IMR-90 (cell line): Measurements from ENCODE around the gene PPRC1. TPM values are rescaled to one million over a fixed set of nuclear protein-coding genes. Genes with fewer than 3 reads are reported as not detected.
A peak's percentile ranks its signal among the peaks of the same experiment; 100 is the strongest.

Experiments used
- ATAC-seq: fragments of 200-7000 bp; cut with Tn5 transposase; 2 replicates; pipeline ENCODE4 v1.9.1; 2020; ENCODE audit warnings: low read depth, mild to moderate bottlenecking, moderate library complexity
- BruUV-seq: library from RNA; stranded (reverse); fragments of 400-500 nt; replicated peaks from 2 replicates; lab custom pipeline; 2021; lab: Mats Ljungman, UMichigan
- CTCF ChIA-PET: fragments of 300-600 bp; formaldehyde crosslinking; extraction: SDS; loops from one replicate; lab custom pipeline; 2021; ENCODE audit warnings: antibody characterized with exemption; lab: Yijun Ruan, JAX
- POLR2A ChIA-PET: fragments of 300-600 bp; sonication (Branson Sonifier 250); formaldehyde crosslinking; loops from one replicate; lab custom pipeline; 2022; ENCODE audit warnings: antibody characterized with exemption; ENCODE audit not compliant: unreplicated experiment; lab: Charles Lee
- DNase-seq: peaks from one replicate; pipeline ENCODE4 v3.0.0; 2013
- H2AFZ ChIP-seq: replicated peaks from 2 replicates; pipeline ENCODE3; 2013; ENCODE audit warnings: low read length, mild to moderate bottlenecking; ENCODE audit not compliant: poor library complexity
- H2AK5ac ChIP-seq: 2 replicates; pipeline ENCODE4 v1.6.1; 2013; ENCODE audit warnings: low read depth, low read length, inconsistent platforms
- H2AK9ac ChIP-seq: replicated peaks from 2 replicates; pipeline ENCODE3; 2013; ENCODE audit warnings: mild to moderate bottlenecking, low read depth, low read length, moderate library complexity; ENCODE audit not compliant: poor library complexity
- H2BK120ac ChIP-seq: 2 replicates; pipeline ENCODE4 v1.6.1; 2013; ENCODE audit warnings: low read depth, low read length, inconsistent platforms
- H2BK15ac ChIP-seq: 3 replicates; pipeline ENCODE4 v1.6.1; 2013; ENCODE audit warnings: low read depth, low read length, inconsistent platforms
- H2BK20ac ChIP-seq: 2 replicates; pipeline ENCODE4 v1.6.1; 2013; ENCODE audit warnings: low read depth, mild to moderate bottlenecking, inconsistent platforms, low read length, moderate library complexity
- H2BK5ac ChIP-seq: 2 replicates; pipeline ENCODE4 v1.6.1; 2013; ENCODE audit warnings: mild to moderate bottlenecking, low read depth, low read length, inconsistent platforms; ENCODE audit not compliant: poor library complexity, severe bottlenecking
- H3K14ac ChIP-seq: replicated peaks from 2 replicates; pipeline ENCODE4 v1.6.1; 2013; ENCODE audit warnings: low read depth, low read length, inconsistent platforms
- H3K18ac ChIP-seq: 2 replicates; pipeline ENCODE4 v1.6.1; 2013; ENCODE audit warnings: low read depth, low read length, control low read depth
- H3K23ac ChIP-seq: 2 replicates; pipeline ENCODE4 v1.6.1; 2013; ENCODE audit warnings: low read depth, low read length, inconsistent platforms
- H3K27ac ChIP-seq: 2 replicates; pipeline ENCODE4 v1.5.1; 2013; ENCODE audit warnings: mild to moderate bottlenecking, control low read depth, low read length; ENCODE audit not compliant: insufficient read depth
- H3K27me3 ChIP-seq: 2 replicates; pipeline ENCODE4 v1.6.1; 2013; ENCODE audit warnings: low read length; ENCODE audit not compliant: control insufficient read depth, insufficient read depth
- H3K36me3 ChIP-seq: 2 replicates; pipeline ENCODE4 v1.6.1; 2013; ENCODE audit warnings: low read length, mixed read lengths; ENCODE audit not compliant: control insufficient read depth, insufficient read depth
- H3K4ac ChIP-seq: 2 replicates; pipeline ENCODE4 v1.6.1; 2013; ENCODE audit warnings: low read depth, low read length, inconsistent platforms
- H3K4me1 ChIP-seq: 2 replicates; pipeline ENCODE4 v1.6.1; 2013; ENCODE audit warnings: low read length, mixed read lengths; ENCODE audit not compliant: control insufficient read depth, insufficient read depth
- H3K4me2 ChIP-seq: 2 replicates; pipeline ENCODE4 v1.6.1; 2013; ENCODE audit warnings: low read depth, mild to moderate bottlenecking, control low read depth, low read length, moderate library complexity
- H3K4me3 ChIP-seq: 2 replicates; pipeline ENCODE4 v1.5.1; 2013; ENCODE audit warnings: low read depth, mild to moderate bottlenecking, control low read depth, low read length, moderate library complexity; ENCODE audit not compliant: insufficient read depth
- H3K56ac ChIP-seq: 2 replicates; pipeline ENCODE4 v1.6.1; 2013; ENCODE audit warnings: low read length, inconsistent platforms; ENCODE audit not compliant: insufficient read depth; ENCODE audit errors: extremely low read depth
- H3K79me1 ChIP-seq, 2 experiments: 2 replicates each; pipeline ENCODE4 v1.6.1; 2013; ENCODE audit warnings: low read length in 2 of 2, inconsistent platforms in 1 of 2, low read depth in 1 of 2
- H3K9ac ChIP-seq: 2 replicates; pipeline ENCODE4 v1.6.1; 2013; ENCODE audit warnings: low read depth, low read length, control low read depth
- H3K9me1 ChIP-seq: 2 replicates; pipeline ENCODE4 v1.6.1; 2013; ENCODE audit warnings: low read length, inconsistent platforms; ENCODE audit not compliant: insufficient read depth
- H3K9me3 ChIP-seq: 2 replicates; pipeline ENCODE4 v1.6.1; 2013; ENCODE audit warnings: low read length; ENCODE audit not compliant: control insufficient read depth, insufficient read depth
- H4K20me1 ChIP-seq: 2 replicates; pipeline ENCODE4 v1.6.1; 2013; ENCODE audit warnings: low read length, inconsistent platforms; ENCODE audit not compliant: insufficient read depth
- H4K5ac ChIP-seq: 2 replicates; pipeline ENCODE4 v1.6.1; 2013; ENCODE audit warnings: mild to moderate bottlenecking, low read depth, low read length, control low read depth
- H4K8ac ChIP-seq, 2 experiments: 2 replicates each; pipeline ENCODE4 v1.6.1; 2013; ENCODE audit warnings: low read depth in 2 of 2, low read length in 2 of 2, control low read depth in 1 of 2, inconsistent platforms in 1 of 2
- H4K91ac ChIP-seq: 2 replicates; pipeline ENCODE4 v1.6.1; 2013; ENCODE audit warnings: low read depth, low read length, inconsistent platforms; ENCODE audit not compliant: insufficient read depth
- CEBPB ChIP-seq: IDR thresholded peaks from 2 replicates; pipeline ENCODE4 v1.6.1; 2012; ENCODE audit warnings: low read depth, low read length, improper control_type of control experiment
- FOS ChIP-seq: fragments of 150-350 bp; IDR thresholded peaks from 2 replicates; pipeline ENCODE4 v1.6.1; 2016; ENCODE audit warnings: low read depth, low read length
- MAZ ChIP-seq: IDR thresholded peaks from 2 replicates; pipeline ENCODE4 v1.6.1; 2012; ENCODE audit warnings: low read depth, mild to moderate bottlenecking, low read length, improper control_type of control experiment, moderate library complexity, borderline replicate concordance
- MXI1 ChIP-seq: IDR thresholded peaks from 2 replicates; pipeline ENCODE4 v1.6.1; 2012; ENCODE audit warnings: low read depth, mild to moderate bottlenecking, low read length, moderate library complexity, borderline replicate concordance
- RAD21 ChIP-seq: IDR thresholded peaks from 2 replicates; pipeline ENCODE4 v1.6.1; 2012; ENCODE audit warnings: low read length, improper control_type of control experiment
- SMC3 ChIP-seq: fragments of 150-350 bp; IDR thresholded peaks from 2 replicates; pipeline ENCODE4 v1.6.1; 2016; ENCODE audit warnings: low read depth, mild to moderate bottlenecking, antibody characterized with exemption, low read length, moderate library complexity
- WGBS, 2 experiments: methylation state at CpG; one replicate each; pipeline versions ENCODE4 v1.1.5 to v1.1.7; 2013; ENCODE audit warnings: missing lambda C conversion rate in 2 of 2; ENCODE audit not compliant: insufficient read length in 1 of 2; ENCODE audit errors: extremely low coverage in 2 of 2; 5-methylcytosine and 5-hydroxymethylcytosine counted together
- dilution Hi-C: fragments of 300-500 bp; cut with HindIII; formaldehyde crosslinking; loops from one replicate; pipeline ENCODE4 v1.14.3; 2018; ENCODE audit warnings: low sequenced_read_pairs; ENCODE audit not compliant: unreplicated experiment
- in situ Hi-C: fragments of 300-500 bp; cut with MboI; formaldehyde crosslinking; loops from 3 replicates; pipeline ENCODE4 v1.14.3; 2019; ENCODE audit warnings: low sequenced_read_pairs, inconsistent platforms, mixed read lengths
- intact Hi-C: fragments of 100-400 bp; cut with micrococcal nuclease; formaldehyde crosslinking; loops from 2 replicates; pipeline ENCODE4 v1.10.0; 2022
- polyA plus RNA-seq, 3 experiments: library from polyadenylated mRNA; depleted of rRNA; stranded (reverse); fragments of >200 nt; gene quantifications; 2 replicates each; pipeline ENCODE4 v1.2.3, GENCODE V29; 2012; ENCODE audit warnings: low replicate concordance in 1 of 3
- total RNA-seq: library from RNA; depleted of rRNA; stranded (reverse); fragments of >200 nt; gene quantifications from 2 replicates; pipeline ENCODE4 v1.2.3, GENCODE V29; 2012

The PPRC1 gene
- total and polyA plus RNA-seq, 2 of the 4 experiments (the other 2 are of a cell fraction): 11.8 to 38.7 TPM

DNA sequence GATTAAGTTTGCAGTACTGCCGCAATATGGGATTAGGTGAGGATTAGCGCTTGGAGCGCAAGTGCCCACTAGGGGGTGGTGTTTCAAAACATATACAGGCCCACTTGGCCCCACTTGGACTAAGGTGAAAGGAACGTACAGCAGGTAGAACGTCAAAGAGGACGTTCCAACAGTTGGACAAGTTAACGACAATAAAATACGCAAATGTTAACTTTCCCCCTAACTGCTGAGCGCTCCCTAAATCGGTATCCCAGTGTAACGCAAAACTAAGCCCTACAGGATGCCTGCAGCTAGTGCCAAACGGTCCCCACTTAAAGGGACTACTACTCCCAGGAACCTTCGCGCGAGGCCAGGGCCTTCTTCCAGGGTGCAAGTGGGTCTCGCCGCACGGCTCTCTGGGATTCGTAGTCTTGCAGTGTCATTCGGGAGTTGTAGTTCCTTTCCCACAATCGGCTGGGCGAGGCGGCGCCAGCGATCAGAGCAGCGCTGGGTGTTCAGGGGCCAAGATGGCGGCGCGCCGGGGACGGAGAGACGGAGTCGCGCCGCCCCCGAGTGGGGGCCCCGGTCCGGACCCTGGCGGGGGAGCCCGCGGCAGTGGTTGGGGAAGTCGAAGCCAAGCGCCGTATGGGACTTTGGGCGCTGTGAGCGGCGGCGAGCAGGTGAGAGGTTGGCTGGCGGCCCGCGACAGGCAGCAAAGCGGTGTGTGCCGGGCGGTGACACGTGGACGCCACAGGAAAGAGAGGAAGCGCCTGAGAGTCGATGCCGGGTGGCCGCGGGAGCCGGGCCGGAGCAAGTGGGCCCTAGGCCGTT lies at the start of gene PPRC1 (continued):
- TF ChIP-seq RAD21 (peak; percentile 55), CEBPB (peak; percentile 25; the same call in 1 of the 2 replicates), MXI1 (peak; percentile 90), SMC3 (0 out of 2 replicates have a peak, but pooled peaks have one; percentile 31), MAZ (peak; percentile 36; the same call in 1 of the 2 replicates)

DNA sequence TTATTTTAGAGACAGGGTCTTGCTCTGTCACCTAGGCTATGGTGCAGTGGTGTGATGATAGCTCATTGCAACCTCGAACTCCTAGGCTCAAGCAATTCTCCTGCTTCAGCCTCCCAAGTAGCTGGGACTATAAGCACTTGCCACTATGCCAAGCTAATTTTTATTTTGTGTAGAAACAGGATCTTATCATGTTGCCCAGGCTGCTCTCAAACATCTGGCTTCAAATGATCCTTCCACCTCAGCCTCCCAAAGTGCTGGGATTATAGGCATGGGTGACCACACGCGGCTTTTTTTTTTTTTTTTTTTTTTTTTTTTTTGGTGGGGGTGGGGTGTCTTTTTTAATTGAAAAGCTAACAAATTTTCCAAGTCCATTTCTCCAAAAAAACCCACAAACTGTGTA lies 49.3 kb upstream of the PPRC1 start:
- Histone ChIP-seq H2BK5ac (no peak overlapping the region), H3K4me2 (no peak overlapping the region), H4K91ac (no peak overlapping the region), H3K4ac (no peak overlapping the region), H3K27ac (no peak overlapping the region), H3K56ac (no peak overlapping the region), H3K14ac (no peak overlapping the region), H3K4me1 (no peaks in the 10 kb centered on the region), H3K23ac (no peak overlapping the region), H3K18ac (no peak overlapping the region), H2AFZ (no peak overlapping the region), H3K79me1 (no peaks in the 10 kb centered on the region), H3K9ac (no peak overlapping the region), H3K9me1 (no peaks in the 10 kb centered on the region; the same call in 1 of the 2 replicates), H4K8ac (no peak overlapping the region), H2AK5ac (no peak overlapping the region), H4K5ac (no peak overlapping the region), H2BK120ac (no peak overlapping the region), H3K9me3 (no peaks in the 10 kb centered on the region), H3K27me3 (no peaks in the 10 kb centered on the region), H3K36me3 (0 out of 2 replicates have a peak, but pooled peaks cover under 1% of the 10 kb centered on the region), H4K20me1 (no peaks in the 10 kb centered on the region), H3K4me3 (no peak overlapping the region), H2AK9ac (no peak overlapping the region), H2BK15ac (no peak overlapping the region), H2BK20ac (no peak overlapping the region)
- intact Hi-C loops (no loop called here), dilution Hi-C loops (no loop called here), in situ Hi-C loops (no loop called here)
- no peak for ATAC-seq
- no peak for TF ChIP-seq FOS
- WGBS, 2 experiments: no CpG with 5 or more reads among the region's 3 CpGs
- no TSS peak for BruUV-seq
- no peak for DNase-seq
- ChIA-PET POLR2A (no interaction called here), CTCF (interaction anchor here (1.4 kb wide), 1 partner anchor 11 kb away, joined by 4 read pairs; no protein-coding TSS in a partner anchor)
